Measurements from ENCODE around the gene CLTB. TPM values are rescaled to one million over a fixed set of nuclear protein-coding genes. Genes with fewer than 3 reads are reported as not detected.

CLTB gene, protein sequence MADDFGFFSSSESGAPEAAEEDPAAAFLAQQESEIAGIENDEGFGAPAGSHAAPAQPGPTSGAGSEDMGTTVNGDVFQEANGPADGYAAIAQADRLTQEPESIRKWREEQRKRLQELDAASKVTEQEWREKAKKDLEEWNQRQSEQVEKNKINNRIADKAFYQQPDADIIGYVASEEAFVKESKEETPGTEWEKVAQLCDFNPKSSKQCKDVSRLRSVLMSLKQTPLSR
- total RNA-seq: 130 and 133 TPM in 2 replicates

DNA sequence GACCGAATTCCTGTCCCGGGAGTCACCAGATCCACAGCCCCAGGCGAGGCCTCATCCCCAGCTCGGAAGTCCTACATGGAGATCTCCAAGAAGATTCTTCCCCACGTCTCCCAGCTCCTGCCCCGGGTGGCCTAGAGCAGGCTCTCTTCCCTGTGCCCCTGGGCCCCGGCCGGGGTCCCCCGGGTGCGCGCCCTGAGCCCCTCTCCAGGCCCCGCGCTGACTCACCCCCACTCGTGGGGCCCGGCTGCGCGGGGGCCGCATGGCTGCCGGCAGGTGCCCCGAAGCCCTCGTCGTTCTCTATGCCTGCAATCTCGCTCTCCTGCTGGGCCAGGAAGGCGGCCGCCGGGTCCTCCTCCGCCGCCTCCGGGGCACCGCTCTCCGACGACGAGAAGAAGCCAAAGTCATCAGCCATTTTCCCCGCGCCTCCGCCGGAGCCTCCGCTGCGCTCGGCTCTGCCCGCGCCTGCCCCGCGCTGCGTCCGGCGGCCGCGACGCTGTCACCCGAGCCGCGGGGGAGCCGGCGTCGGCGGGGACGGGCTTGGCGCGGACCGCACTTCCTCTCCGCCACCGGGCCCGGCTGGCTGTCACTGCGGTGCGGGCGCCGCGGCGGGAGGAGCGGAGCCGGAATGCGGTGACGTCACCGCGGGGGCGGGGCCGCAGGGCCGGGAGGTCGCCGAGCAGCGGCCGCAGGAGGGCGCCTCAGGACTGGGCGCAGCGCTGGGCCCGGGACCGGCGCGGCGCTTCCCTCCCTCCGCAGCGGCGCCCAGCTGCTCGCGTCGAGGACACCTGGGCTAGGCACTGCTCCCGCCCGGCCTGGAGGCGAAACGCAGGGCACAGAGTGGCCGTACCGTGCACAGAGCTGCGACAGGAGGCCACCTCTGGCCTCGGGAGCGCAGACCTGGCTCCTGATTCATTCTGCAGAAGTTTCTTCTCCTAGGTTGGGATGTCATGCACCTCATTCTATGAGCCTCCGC, at the start of gene CLTB:
Gene CLTB, minus strand, starts transcription at position 588 of the 973 bp plus-strand sequence. Its CDS starts 176 bp downstream, at position 412.

DNA sequence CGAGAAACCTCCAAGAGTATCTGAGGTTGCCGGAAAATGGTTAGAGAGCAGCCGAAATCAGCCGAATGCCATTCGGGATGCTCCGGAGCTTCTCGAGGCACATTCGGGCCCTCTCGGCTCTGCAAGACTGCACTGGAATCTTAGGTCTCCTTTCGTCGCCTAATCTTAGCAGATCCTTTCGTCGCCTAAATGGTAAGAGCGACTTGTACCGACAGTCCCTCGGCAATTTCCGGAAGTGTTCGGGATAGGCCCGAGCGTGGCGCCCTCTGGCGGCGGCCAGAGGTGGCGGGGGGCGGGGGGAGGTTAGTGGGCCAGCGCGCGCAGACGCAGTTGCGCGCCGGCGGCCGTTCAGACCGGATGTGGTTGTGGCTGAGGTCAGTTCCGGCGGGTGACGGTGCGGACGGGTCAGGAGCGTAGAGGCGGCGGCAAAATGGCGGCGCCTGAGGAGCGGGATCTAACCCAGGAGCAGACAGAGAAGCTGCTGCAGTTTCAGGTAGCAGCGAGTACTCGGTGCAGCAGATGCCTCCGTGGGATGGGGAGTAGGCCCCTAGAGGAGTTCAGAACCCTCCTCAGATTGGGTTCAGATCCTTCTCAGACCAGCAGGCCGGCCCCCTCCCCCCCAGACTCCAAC, 31.8 kb upstream of the CLTB start, which contains the start of gene FAF2:
Gene FAF2, plus strand, starts transcription at position 408 of the 631 bp plus-strand sequence. Its CDS starts 23 bp downstream, at position 431.

DNA sequence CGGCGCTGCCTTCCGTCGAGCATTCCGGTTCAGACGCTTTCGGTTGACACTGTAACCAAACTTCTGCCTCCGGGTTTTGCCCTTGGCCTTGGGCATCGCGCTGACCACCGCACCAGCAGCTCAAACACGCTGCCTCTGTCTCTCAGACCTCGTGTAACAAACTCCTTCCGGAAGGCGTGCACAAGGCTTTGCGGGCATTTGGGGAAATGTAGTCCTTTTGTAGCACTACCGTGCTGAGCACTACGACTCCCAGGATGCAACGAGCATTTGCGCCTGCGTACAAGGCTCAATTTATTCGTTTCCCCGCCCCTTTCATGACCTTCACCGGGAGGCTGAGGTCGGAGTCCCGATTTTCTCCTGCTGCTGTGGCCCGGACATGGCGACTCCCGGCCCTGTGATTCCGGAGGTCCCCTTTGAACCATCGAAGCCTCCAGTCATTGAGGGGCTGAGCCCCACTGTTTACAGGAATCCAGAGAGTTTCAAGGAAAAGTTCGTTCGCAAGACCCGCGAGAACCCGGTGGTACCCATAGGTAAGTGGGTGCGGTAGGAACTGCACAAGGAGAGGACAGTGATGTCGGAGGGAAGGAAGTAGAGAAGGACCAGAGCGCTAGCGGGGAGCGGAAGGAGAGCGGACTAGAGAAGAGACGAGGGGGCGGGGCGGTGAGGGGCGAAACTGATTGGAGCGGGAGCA, 27.8 kb downstream of the CLTB start, which contains the start of the genes HIGD2A and NOP16:
Gene HIGD2A, plus strand, starts transcription at position 308 of the 691 bp plus-strand sequence. Its CDS starts 69 bp downstream, at position 377.
Gene NOP16, minus strand, starts transcription at position 155 of the 691 bp plus-strand sequence. Its CDS starts 59 bp downstream, at position 96.

DNA sequence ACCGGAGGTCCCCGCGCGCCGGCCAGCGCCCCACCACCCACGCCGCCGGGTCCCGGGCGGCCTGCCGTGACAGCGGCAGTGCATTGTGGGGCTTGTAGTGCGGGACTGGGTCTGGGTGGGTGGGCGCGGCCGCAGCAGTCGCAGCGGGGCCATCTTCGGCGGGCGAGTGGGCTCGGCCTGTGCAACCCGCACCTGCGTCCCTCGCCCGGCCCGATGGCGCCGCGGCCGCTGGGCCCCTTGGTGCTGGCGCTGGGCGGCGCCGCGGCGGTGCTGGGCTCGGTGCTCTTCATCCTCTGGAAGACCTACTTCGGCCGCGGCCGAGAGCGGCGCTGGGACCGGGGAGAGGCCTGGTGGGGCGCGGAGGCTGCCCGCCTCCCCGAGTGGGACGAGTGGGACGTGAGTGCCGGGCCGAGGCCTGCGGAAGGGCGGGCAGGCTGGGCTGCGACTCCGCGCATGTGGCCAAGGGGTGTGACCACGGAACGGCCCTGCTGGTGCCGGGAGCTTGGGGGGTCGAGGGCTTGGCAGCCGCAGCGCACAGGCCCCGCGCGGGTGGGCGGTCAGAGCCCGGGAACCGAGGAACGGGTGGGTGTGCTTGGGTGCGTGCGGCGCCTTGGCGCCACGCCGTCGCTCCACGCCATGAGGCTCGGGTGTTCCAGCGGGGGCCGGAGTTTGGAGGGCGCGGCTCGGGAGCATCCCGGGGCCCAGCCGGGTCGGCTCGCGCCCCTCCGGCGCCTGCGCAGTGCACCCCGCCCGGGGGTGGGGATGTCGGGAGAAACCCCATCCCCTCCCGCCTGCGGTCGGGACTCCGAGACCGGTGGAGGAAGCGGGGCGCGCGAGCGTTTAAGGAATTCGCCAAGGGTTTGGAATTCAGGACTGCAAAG, 50.7 kb downstream of the CLTB start, which contains the start of gene ARL10:
Gene ARL10, plus strand, starts transcription at position 137 of the 881 bp plus-strand sequence. Its CDS starts 77 bp downstream, at position 214.

DNA sequence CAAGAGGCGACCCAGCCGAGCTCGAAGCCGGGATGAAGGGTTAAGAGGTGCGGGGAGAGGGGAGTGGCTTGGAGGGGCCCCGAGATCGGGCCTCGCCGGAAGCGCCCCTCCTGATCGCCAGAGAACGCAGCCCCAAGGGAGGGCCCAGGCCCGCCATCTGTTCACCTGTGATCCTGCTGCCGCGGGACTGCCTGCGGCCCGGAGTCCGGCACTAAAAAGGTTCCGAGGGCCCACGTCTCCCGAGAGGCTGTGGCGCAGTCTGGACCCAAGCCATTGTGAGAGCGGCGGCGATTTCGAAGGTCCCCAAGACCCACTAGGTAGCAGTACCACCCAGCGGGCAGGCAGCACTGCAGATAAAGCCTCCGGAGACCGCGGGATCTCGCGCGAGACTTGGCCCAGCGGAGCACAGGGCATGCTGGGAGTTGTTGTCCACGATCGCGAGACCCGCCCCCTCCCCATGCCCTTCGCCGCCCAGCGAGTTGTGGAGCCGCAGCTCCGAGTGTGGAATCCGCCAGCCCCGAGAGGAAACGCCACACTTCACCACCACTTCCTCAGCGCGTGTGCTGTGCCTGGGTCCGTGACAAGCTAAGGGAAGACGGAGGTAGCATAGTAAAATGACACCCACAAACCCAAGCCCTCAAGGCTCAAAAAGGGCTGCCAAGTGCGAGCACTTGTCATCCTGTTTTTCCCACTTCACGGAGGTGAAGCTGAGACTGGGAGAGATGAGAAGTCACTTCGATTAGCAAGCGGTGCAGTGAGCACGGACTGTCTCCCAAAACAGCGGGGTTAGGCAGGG, 54.7 kb downstream of the CLTB start, which contains the start of gene KIAA1191:
Gene KIAA1191, minus strand, starts transcription at position 328 of the 796 bp plus-strand sequence. CDS start 2,256 bp downstream, outside the sequence.

Other genes starting within 250 kb of the CLTB start
- gene SIMC1, start 178.1 kb downstream of the CLTB start, total RNA-seq: 4.9 and 5.7 TPM in 2 replicates
- 104 and 118 TPM in 2 replicates for gene KIAA1191, start 54.8 kb downstream of the CLTB start, total RNA-seq
- gene ARL10, start 51.1 kb downstream of the CLTB start, total RNA-seq: 2.0 and 3.4 TPM in 2 replicates
- 6.3 and 7.8 TPM in 2 replicates for gene NOP16, start 27.9 kb downstream of the CLTB start, total RNA-seq
- 92.0 and 100 TPM in 2 replicates for gene HIGD2A, start 27.8 kb downstream of the CLTB start, total RNA-seq
- 36.0 and 48.2 TPM in 2 replicates for gene FAF2, start 31.8 kb upstream of the CLTB start, total RNA-seq
- 0.58 and 1.4 TPM in 2 replicates for gene RNF44, start 120.9 kb upstream of the CLTB start, total RNA-seq
- not detected in 2 replicates for gene CDHR2, start 132.8 kb upstream of the CLTB start, total RNA-seq
- gene GPRIN1, start 193.6 kb upstream of the CLTB start, total RNA-seq: 4.3 and 5.3 TPM in 2 replicates
- not detected in 2 replicates for gene SNCB, start 214.0 kb upstream of the CLTB start, total RNA-seq
- gene EIF4E1B, start 214.1 kb upstream of the CLTB start, total RNA-seq: not detected in 2 replicates
- gene TSPAN17, start 230.9 kb upstream of the CLTB start, total RNA-seq: 34.0 and 39.3 TPM in 2 replicates